Vagina (tissue), 2 donors: ENCODE data around the gene LIPE. TPM values are rescaled to one million over a fixed set of nuclear protein-coding genes. Genes with fewer than 3 reads are reported as not detected.

Source experiments
- DNase-seq, 2 donors: peaks; one replicate each; pipeline ENCODE4 v3.0.0-alpha.2; 2017; ENCODE audit errors: extremely low spot score in 2 of 2
- H3K27ac ChIP-seq: fragments of 200-600 bp; sonication (generic); one replicate; pipeline ENCODE4 v1.5.1; 2019
- H3K27me3 ChIP-seq: fragments of 200-600 bp; sonication (generic); one replicate; pipeline ENCODE4 v1.5.1; 2019
- H3K36me3 ChIP-seq, 2 donors: fragments of 200-600 bp; sonication (generic); one replicate each; pipeline ENCODE4 v1.5.1; 2017 to 2019
- H3K4me1 ChIP-seq: fragments of 200-600 bp; sonication (generic); one replicate; pipeline ENCODE4 v1.5.1; 2019
- H3K4me3 ChIP-seq, 2 donors: fragments of 200-600 bp; sonication (generic); 1 replicate in 1 of 2; 2 replicates in 1 of 2; pipeline ENCODE4 v1.5.1; 2016 to 2019
- H3K9me3 ChIP-seq: fragments of 200-600 bp; sonication (generic); one replicate; pipeline ENCODE4 v1.5.1; 2019
- CTCF ChIP-seq, 3 experiments: fragments of 450-650 bp in 2 of 3; fragments of 200-600 bp in 1 of 3; sonication (generic) in 1 of 3; IDR thresholded peaks; one replicate each; pipeline ENCODE4 v1.5.1; 2017 to 2019; ENCODE audit warnings: antibody characterized with exemption in 3 of 3, mild to moderate bottlenecking in 2 of 3, moderate library complexity in 2 of 3
- POLR2A ChIP-seq, 2 donors: fragments of 450-650 bp; IDR thresholded peaks; one replicate each; pipeline ENCODE4 v1.6.1; 2017; ENCODE audit warnings: antibody characterized with exemption in 2 of 2, mild to moderate bottlenecking in 2 of 2, moderate library complexity in 2 of 2
- POLR2AphosphoS5 ChIP-seq, 2 donors: sonication (generic); formaldehyde crosslinking; IDR thresholded peaks; one replicate each; pipeline ENCODE4 v1.9.0; 2017; ENCODE audit warnings: antibody characterized with exemption in 2 of 2, mild to moderate bottlenecking in 2 of 2, low read depth in 1 of 2; ENCODE audit not compliant: insufficient read depth in 1 of 2
- intact Hi-C: fragments of 100-400 bp; cut with DNase I; formaldehyde crosslinking; loops from one replicate; pipeline ENCODE4 v1.15.1; 2023
- total RNA-seq: library from RNA; depleted of rRNA; stranded (reverse); fragments of >200 nt; gene quantifications from one replicate; pipeline ENCODE4 v1.2.3, GENCODE V29; 2016

Gene LIPE
- total RNA-seq, 1 donor from 2014 or later: 102 TPM

DNA sequence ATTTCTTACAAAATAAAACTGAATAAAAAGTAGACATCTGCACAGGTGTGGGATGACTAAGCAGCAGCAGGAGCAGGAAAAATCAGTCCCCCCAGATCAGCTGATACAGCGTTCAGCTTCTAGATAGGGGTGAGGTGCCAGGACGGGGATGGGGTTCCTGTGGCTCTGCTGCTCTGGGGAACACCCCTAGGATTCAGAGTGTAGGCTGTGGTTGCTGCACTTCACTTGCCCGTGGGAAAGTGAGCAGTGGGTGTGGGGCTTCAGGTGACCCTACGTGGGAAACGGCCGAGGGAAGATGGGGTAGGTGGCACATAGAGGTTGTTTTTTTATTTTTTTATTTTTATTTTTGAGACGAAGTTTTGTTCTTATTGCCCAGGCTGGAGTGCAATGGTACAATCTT is 18.8 kb upstream of the LIPE start:
- H3K9me3 ChIP-seq: no peaks in the 10 kb centered on the region
- TF ChIP-seq POLR2A (IDR thresholded peaks at IDR 0.05) (no peak), CTCF (IDR thresholded peaks at IDR 0.05) (no peak), POLR2AphosphoS5 (IDR thresholded peaks at IDR 0.05; ENCODE audit: insufficient read depth in 1 of 2, low read depth in 1 of 2) (no peak)
- H3K27ac ChIP-seq: no peak overlapping the region
- H3K4me1 ChIP-seq: peaks cover 1% of the 10 kb centered on the region
- intact Hi-C loops: no loop called here
- no peak for DNase-seq
- H3K27me3 ChIP-seq: no peaks in the 10 kb centered on the region
- H3K36me3 ChIP-seq: no peaks in the 10 kb centered on the region
- no peak overlapping the region for H3K4me3 ChIP-seq

- no peak for DNase-seq
- intact Hi-C loops: no loop called here
- H3K4me1 ChIP-seq: peaks cover 11% of the 10 kb centered on the region
- no peaks in the 10 kb centered on the region for H3K36me3 ChIP-seq
- no peak overlapping the region for H3K27ac ChIP-seq
- no peaks in the 10 kb centered on the region for H3K27me3 ChIP-seq
- no peak overlapping the region for H3K4me3 ChIP-seq
- no peak for TF ChIP-seq CTCF (IDR thresholded peaks at IDR 0.05)
- TF ChIP-seq POLR2AphosphoS5 (IDR thresholded peaks at IDR 0.05; ENCODE audit: insufficient read depth in 1 of 2, low read depth in 1 of 2): no peak
- TF ChIP-seq POLR2A (IDR thresholded peaks at IDR 0.05): no peak
- no peaks in the 10 kb centered on the region for H3K9me3 ChIP-seq
These were observed 16.8 kb upstream of the LIPE start for GRCh38 chr19:42443944-42444398.

GRCh38 chr19:42442833-42443232 is 15.6 kb upstream of the LIPE start, which contains the start of gene CXCL17:
Gene CXCL17 (minus strand): TSS chr19:42442946. CDS start chr19:42442832, 114 bp downstream.
- Histone ChIP-seq H3K4me1 (peaks cover 11% of the 10 kb centered on the region), H3K4me3 (no peak within 1 kb of the TSS)
- intact Hi-C loops: no loop called here

GRCh38 chr19:42441049-42441445 is 13.9 kb upstream of the LIPE start:
- intact Hi-C loops: no loop called here
- Histone ChIP-seq H3K36me3 (no peaks in the 10 kb centered on the region), H3K27ac (peak overlapping the region; percentile 13), H3K27me3 (no peaks in the 10 kb centered on the region), H3K4me1 (peaks cover 11% of the 10 kb centered on the region), H3K4me3 (no peak overlapping the region), H3K9me3 (no peaks in the 10 kb centered on the region)
- TF ChIP-seq POLR2A (IDR thresholded peaks at IDR 0.05) (no peak), POLR2AphosphoS5 (IDR thresholded peaks at IDR 0.05; ENCODE audit: insufficient read depth in 1 of 2, low read depth in 1 of 2) (no peak), CTCF (IDR thresholded peaks at IDR 0.05) (no peak)
- no peak for DNase-seq

More at GRCh38 chr19:42442833-42443232, 15.6 kb upstream of the LIPE start, which contains the start of gene CXCL17:
- H3K9me3 ChIP-seq: no peaks in the 10 kb centered on the region
- no peaks in the 10 kb centered on the region for H3K27me3 ChIP-seq
- H3K27ac ChIP-seq: peak within 1 kb of the TSS; percentile 59
- H3K36me3 ChIP-seq: no peaks in the 10 kb centered on the region
- no peak for DNase-seq
- no peak for TF ChIP-seq CTCF (IDR thresholded peaks at IDR 0.05)
- TF ChIP-seq POLR2AphosphoS5 (IDR thresholded peaks at IDR 0.05; ENCODE audit: insufficient read depth in 1 of 2, low read depth in 1 of 2): peak in 1 of 2 donors; percentile 49

DNA sequence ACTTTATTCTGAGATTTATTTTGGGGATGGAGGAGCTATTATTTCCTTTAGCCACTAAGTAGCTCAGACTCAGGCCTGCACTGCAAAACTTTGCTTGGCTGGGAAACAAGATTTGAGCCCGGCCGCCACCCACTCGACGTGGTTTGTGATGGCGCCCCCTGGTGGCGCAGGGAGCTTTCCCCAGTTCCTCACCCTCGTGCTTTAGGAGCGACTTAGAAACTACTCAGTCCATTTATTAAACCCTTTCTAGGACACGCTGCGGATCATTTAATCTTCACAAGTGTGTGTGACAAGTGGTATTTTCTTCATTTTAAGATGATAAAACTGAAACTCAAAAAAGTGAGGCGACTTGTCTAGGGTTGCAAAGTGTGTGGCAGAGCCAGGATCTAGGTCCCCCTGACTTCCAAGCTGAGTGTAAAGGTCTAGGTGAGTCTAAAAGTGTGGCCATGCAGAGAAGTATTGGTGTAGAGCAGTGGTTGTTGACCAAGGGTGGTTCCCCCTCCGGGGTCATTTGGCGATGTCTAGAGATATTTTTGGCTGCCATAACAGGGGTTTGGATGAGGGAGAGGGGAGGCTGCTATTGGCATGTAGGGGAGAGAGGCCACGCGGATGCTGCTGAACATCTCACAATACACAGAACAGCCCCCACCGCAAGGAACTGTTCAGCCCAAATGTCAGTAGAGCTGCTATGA is 13.3 kb upstream of the LIPE start:
- no peak for DNase-seq
- Histone ChIP-seq H3K9me3 (no peaks in the 10 kb centered on the region), H3K36me3 (no peaks in the 10 kb centered on the region), H3K4me1 (peaks cover 11% of the 10 kb centered on the region), H3K27ac (no peak overlapping the region), H3K4me3 (no peak overlapping the region), H3K27me3 (no peaks in the 10 kb centered on the region)
- TF ChIP-seq POLR2A (IDR thresholded peaks at IDR 0.05): no peak
- TF ChIP-seq CTCF (IDR thresholded peaks at IDR 0.05): peak; percentile 33 to 81 (median 63)
- TF ChIP-seq POLR2AphosphoS5 (IDR thresholded peaks at IDR 0.05; ENCODE audit: insufficient read depth in 1 of 2, low read depth in 1 of 2): peak in 1 of 2 donors; percentile 73
- intact Hi-C loops: no loop called here
